HG03025 (cell line): Measurements from ENCODE around the gene ADH4.
"Not testable (repeated sequence)": the region's sequence is repeated elsewhere in the genome, so short reads cannot be mapped to it uniquely, and the experiment has no call there.

ENCODE experiments used
- ATAC-seq: cut with Tn5 transposase; IDR thresholded peaks from one replicate; pipeline ENCODE4 v1.9.1; 2021; ENCODE audit warnings: mild to moderate bottlenecking, moderate library complexity; ENCODE audit not compliant: unreplicated experiment, low FRiP score

Gene ADH4

DNA sequence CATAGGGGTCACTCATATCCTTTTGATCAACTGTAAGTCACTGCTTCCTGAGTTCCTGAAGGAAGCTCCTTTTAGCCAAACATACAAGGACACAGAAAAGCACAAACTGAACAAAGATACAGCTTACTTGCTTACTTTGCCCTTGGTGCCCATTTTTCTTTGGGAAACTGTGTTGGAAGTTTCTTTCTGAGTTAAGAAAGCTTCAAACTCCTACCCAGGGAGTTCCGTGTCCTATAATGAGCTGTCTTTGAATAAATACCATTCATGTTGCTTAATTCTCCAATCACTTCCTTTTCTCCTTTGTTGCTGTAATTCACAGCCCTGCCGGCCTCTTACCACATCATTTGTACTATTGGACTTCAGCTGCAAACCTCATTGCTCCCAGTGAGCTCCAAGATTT lies at the start of gene ADH4:
Gene ADH4, minus strand, starts transcription at position 228 of the 400 bp plus-strand sequence. Its CDS starts 75 bp downstream, at position 153.
- ATAC-seq: no peak

DNA sequence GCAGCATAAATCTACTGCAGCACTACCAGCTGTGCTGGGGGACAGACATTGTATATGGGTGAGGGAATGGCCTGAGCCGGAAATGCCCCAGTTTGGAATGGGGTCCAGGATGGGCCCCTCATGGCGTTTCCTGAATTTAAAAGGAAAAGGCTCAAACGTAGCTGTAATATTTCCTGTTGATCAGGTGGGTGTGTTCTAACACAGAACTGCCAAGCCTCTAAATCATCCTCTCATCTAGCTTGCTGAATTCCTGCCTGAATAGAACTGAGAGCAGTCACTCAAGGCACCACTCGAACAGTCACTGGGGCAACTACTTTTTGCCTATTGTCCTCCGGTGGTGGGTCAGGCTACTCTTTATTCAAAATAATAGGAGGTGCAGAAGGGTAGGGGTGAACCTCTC lies 46.2 kb upstream of the ADH4 start:
- no peak for ATAC-seq

DNA sequence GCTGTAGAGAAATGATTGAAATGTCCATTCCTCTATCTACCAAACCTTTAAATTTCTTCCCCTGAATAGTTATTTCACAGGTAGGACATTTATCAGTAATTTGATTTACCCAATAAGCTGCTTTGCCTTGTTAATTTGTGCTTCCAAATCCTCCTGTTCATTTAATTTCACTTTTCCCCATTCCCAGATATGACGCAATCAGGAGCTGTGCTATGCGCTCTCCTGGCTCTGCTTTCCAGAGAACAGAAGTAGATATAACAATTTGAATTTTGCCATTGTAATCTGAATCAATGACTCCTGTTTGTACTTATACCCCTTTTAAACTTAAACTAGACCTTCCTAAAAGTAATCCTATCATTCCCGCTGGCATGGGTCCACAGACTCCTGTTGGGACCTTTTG lies 45.8 kb upstream of the ADH4 start:
- not testable (repeated sequence) for ATAC-seq

DNA sequence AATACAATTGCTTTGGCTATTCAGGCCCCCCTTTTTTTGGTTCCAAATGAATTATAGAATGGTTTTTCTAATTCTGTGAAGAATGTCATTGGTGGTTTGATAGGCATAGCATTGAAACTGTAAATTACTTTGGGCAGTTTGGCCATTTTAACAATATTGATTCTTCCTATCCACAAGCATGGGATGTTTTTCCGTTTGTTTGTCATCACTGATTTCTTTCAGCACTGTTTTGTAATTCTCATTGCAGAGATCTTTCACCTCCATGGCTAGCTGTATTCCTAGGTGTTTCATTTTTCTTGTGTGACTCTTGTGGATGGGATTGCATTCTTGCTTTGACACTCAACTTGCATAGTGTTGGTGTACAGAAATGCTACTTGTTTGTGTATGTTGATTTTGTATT lies 41.9 kb upstream of the ADH4 start:
- ATAC-seq: no peak

DNA sequence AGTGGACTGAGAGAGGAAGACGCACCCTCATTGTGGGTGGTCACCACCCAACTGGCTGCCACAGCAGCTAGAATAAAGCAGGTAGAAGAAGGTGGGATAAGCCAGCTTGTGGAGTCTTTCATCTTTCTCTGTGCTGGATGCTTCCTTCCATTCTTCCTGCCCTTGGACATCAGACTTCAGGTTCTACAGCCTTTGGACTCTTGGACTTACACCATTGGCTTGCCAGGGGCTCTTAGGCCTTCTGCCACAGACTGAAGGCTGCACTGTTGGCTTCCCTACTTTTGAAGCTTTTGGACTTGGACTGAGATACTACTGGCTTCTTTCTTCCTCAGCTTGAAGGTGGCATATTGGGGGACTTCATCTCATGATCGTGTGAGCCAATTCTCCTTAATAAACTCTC lies 41.5 kb upstream of the ADH4 start:
- ATAC-seq: no peak

DNA sequence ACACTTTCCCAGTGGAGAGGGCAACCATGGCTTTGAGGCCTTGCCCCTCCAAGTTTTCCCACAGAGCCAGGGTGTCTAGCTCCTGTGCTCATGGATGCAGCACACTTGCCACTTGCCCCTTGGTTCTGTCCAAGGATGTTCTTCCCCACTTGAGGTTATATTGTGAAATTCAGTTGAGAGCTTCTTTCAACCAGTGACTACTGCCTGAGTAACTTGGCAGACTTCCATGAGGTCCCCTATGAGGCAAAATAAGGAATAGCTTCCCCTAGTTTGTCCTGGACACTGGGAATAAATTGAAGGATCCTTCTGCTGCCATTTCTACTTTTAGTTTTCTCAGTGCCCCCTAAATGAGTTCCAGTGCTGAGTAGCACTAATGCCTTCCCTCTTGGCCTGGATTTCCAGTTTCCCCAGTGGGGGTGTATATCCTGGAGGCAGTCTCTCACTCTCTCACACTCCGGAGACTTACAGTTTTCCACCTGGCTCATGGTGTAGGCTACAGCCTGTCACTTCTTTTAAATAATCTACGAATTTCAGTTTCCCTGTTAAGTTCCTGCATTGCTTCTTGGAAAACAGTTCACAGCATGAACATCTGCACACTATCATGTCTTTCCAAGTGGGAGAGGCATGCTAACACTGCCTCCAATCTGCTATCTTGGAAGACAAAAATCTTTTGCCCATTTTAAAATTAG lies 36.4 kb upstream of the ADH4 start:
- ATAC-seq: no peak

DNA sequence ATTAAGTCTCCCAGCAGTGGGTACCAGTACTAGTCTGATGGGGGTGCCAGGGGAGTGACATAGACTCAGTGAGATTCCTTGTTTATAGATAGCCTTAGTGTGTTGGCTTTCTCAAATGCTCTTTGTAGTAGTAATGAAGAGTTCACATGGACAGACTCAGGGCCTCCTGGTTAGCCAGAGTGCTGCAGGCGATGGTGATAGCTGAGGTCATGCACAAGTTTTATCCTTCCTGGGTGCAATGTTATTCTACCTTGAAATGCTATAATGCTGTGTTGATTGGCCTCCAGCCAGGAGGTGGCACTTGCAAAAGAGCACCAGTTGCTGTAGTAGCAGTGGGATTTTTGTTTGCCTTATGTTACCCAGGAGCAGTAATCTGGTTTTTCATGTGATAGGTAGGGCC lies 35.5 kb upstream of the ADH4 start:
- no peak for ATAC-seq

DNA sequence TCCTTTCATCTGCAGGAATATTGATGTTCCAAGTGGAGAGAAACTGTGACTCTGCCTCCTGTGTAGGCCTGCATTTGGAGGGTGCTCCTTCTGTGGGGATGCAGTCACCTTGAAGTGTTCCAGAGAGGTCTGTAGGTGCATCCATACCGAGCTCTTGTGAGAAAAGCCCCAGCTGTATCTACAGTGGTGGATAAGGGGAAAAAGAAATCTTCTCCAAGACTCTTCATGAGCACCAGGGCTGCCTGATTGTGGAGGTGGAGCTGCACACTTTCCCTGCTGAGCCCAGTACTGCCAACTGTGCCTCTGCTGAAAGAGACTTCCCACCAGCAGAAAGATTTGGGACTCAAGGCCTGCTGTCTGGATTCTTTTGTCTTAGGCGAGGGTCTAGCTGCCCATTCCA lies 35.1 kb upstream of the ADH4 start:
- ATAC-seq: no peak

DNA sequence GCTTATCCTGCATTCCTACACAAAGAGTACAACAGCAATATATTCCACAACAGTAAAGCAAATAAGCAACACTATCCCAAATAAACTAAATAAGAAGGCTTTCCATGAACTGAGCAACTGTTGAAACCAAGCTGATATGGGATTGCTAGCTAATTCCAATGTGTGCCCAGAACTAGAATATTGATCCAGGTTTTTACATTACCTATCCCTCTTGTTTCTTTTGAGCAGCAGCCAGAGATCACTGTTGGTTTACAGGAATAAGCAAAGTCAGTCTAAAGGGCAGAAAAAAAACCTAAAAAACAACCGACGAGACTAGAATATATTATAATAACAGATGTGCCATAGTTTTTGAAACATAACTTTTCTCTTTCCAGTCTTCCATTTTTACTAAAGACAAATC lies 22.4 kb upstream of the ADH4 start:
- ATAC-seq: no peak

DNA sequence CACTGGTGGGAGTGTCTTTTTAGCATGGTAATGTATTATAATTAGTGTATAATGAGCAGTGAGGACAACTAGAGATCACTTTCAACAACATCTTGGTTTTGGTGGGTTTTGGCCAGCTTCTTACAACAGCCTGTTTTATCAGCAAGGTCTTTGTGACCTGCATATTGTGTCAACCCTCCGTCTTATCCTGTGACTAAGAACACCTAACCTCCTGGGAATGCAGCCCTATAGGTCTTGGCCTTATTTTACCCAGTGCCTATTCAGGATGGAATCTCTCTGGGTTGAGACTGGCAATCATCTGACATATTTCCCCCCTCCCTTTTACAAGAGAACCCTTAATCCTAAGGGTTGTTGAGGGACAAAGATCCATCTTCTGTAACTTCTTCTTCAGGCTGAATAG lies 21.9 kb upstream of the ADH4 start:
- ATAC-seq: no peak

DNA sequence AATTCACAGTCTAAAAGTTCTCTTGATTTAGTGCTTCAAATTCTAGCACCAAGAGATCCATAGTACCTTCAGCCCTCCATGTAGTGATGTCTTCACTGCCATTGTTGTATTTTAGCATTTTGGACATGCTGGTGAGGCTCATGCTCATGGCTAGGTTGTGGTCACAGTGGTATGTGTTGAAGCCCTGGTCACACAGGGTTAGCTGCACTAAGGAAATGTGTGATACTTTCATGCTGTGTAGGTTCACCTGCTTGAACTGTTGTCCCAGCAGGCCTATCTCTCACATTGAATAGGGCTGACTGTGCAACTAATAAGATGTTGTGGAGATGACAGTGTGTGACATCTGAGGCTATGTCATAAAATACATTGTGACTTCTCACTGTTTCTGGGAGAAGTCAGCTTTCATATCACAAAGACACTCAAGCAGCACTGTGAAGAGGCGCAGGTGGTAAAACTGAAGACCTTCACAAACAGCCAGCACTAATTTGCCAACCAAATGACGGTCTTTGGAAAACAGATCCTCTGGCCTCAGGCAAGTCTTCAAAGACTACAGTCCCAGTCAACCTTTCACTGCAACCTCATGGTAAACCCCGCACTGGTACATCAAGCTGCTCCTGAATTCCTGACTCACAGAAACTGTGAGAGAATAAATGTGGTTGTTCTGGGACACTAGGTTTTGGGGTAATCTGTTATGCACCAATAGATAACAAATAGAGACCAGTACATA lies 17.4 kb upstream of the ADH4 start:
- ATAC-seq: no peak

DNA sequence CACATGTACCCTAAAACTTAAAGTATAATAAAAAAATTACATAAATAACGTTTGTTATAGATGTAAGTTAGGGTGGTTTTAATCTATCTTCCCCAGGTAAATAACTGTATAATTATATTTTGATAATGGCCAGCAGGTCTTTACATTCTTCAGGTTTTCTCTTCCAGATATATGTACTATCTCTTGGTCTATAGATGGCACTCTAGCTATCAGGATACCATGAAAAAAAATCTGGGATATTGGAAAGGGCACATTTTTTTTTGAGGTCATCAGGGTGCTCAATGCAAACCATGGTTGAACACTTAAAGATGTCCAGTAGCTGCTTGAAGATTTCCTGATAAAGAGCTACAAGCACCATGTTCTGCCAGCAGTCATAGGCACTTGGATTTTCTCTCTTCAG lies 15.6 kb upstream of the ADH4 start:
- ATAC-seq: no peak

DNA sequence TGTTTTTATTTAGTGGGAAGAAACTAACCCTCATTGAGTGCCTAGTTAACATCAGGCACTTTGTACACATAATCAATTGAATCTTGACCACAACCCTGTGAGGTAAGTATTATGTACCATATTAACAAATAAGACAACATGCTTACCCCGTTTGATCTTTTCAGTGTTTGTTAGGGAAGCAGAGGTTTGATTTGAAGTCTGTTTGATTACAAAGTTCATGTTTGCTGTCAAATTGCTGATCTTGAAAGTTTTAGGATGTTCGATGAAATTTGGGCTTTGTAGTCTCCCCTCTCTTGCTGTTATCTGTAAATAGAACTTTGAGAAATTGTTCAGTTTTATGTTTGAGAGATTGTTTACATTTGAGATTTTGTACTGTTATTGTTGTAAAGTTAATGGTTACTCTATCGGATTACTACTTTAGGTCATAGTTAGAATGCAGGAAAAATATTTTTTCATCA lies 13.4 kb upstream of the ADH4 start:
- no peak for ATAC-seq

DNA sequence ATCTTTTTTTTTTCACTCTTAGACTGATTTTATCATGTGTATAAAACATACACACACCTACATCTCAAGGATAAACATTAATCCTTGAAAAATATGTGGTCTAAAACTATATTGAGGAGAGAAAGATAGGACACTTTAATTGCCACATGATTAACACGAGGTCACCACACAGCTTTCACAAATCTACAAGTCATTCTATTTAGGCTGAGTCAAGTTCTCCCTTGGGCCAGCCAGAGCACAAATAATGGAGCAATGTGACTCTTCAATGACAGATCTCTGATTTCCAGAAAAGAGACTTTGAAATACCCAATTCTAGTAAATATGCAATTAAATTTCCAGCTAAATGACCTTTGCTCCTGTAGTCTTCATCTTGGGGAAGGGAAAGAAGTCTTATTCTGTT lies 12.9 kb upstream of the ADH4 start:
- no peak for ATAC-seq

DNA sequence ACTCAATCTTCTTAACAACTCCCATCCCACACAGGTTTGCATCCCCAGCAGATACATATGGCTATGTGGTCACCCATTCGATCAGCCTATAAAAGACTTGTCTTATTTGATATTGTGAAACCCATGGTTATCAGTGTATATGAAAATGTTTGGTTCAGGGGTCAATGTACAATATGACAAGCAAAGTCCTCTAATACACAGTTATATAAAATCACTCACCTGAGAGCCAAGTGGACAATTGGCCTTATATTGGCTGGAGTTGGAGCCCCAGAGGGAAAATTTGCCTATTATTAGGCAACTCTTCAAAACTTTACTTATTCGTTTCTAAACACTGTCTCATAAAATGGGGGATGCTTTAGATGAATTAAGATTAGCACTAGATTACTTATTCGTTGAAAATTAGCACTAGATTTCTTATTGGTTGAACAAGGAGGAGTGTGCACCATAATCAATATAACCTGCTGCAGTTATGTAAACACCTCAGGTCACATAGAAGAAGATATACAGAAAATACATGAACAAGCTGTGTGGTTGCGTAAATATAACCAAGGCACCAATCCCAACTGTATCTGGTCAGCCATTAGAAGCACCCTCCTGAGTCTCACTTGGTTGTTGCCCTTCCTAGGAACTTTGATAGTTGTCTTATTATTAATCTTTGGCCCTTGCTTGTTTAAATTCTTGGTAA lies 10.7 kb upstream of the ADH4 start:
- ATAC-seq: no peak

DNA sequence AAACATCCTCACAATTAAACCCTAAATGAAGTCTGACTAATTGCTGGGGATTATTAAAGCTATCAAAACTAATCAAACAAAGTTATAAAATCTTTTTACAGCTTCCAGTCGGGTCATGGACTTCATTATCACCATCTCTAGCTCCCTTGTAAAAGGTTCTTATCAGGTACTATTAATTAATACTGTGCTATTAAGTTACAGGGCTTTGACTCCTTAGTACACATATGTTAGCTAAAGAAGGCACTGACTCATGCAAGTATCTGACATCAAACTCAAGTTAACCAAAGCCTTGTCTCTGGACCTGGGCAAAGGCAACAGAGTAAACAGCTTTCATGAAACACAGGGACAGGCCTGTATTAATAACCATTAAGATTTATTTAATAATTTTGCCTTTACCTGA lies 7.9 kb upstream of the ADH4 start:
- ATAC-seq: no peak

DNA sequence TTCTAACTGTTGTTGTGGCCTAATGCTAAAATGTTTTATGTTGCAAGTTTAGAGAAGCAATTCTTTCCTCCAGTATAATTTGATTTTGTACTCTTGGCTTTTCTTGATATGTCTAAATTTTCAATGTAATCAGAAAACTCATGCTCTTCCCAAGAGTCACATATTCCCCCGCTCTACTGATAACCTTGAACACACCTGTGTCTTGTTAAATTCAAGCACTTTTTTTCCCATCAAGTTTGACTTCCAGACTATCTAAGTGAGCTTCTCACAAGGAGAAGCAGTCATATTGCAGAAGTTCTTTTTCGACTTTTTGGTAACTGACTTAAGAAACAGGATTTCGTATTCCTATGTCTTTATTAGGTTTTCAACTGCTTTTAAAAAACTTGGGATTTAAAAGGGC lies 7.4 kb upstream of the ADH4 start:
- no peak for ATAC-seq

DNA sequence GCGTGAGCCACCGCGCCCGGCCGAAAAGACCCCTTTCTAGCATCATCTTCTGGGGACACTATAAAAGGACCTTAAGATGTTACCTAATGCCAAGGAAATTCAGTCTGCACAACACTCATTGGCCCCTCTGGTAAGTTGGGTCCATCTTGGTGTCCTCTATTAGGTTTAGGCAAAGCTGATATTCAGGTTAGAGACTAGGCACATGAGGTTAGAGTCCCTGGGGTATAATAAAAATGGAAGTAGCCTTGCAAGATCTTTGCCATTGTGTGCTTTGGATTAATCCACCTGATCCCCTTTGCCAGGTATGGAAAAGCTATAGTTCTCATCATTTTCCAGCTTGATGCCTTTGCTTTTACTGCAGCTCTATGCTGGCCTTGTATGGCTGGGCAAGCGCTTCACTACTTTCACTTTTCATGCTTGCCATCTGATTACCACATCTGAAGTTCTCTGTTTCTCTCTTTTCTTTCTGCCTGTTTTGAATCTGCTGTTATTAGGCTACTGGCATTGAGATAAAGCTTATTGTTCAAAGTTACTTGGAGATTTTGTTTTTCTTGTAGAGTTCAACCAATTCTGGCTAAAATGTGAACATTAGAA lies 5.4 kb upstream of the ADH4 start:
- no peak for ATAC-seq

DNA sequence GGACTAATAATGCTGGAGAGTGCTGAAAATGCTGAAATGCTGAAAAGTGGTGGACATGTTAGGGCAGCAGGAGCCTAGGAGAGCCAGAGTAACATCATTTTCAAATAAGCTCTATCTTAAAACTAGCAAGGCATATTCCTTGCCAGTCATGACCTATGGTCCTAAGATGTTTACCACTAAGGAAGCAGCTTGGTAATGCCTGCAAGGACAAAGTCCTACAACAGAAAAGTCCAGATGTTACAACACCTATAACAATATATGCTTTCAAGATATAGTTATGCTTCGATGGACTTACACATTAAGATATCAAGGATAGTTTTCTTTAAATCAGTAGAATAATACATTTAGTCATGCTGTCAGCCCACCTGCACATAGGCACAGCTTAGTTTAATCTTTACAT lies 4.5 kb upstream of the ADH4 start:
- no peak for ATAC-seq

DNA sequence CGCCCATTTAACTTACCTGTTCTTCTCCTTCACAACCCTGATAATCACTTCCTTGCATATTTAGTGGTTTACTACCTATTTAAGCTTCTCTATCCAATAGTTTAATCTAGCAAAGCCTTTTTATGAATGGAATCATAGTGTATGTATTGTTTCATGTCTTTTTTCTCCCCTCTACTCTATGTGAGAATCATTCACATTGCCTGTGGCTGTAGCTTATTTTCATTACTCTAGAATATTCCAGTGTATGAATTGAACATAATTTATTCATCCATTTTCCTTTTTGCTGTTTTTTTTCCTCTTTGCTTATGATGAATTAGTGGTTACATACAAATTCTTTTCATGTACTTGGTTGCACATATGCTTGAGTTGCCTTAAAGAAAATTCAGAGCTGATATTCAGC lies 490 bp upstream of the ADH4 start:
- ATAC-seq: no peak

DNA sequence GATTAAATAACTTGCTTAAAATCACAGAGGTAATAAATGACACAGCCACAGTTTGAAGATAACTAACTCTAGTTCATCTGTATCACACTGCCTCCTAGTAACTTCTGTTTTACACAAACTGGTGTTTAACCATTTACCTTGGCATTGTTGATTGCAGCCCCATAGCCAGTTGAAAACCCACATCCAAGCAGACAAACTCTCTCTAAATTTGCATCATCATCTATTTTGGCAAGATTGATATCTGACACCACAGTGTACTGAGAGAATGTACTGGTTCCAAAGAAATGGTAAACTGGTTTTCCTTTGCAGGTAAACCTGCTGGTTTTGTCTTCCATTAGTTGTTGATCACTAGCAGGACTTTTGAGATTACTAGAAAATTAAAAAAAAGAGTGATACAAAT lies 7.8 kb downstream of the ADH4 start:
- ATAC-seq: no peak
